Neuron (in vitro differentiated cells): ENCODE data around the gene TMEM72.

Experiments
- H2AFZ ChIP-seq: one replicate; pipeline ENCODE4 v1.6.1; 2013; ENCODE audit warnings: low read depth, mild to moderate bottlenecking, inconsistent platforms, low read length, moderate library complexity
- H3K27me3 ChIP-seq: one replicate; pipeline ENCODE4 v1.6.1; 2013; ENCODE audit warnings: low read length; ENCODE audit not compliant: insufficient read depth
- H3K36me3 ChIP-seq: one replicate; pipeline ENCODE4 v1.6.1; 2013; ENCODE audit warnings: low read length; ENCODE audit not compliant: insufficient read depth
- H3K4me1 ChIP-seq: one replicate; pipeline ENCODE4 v1.6.1; 2013; ENCODE audit warnings: low read length; ENCODE audit not compliant: insufficient read depth
- H3K4me3 ChIP-seq: 2 replicates; pipeline ENCODE4 v1.5.1; 2013; ENCODE audit warnings: mild to moderate bottlenecking, low read length, moderate library complexity
- H3K9me3 ChIP-seq: one replicate; pipeline ENCODE4 v1.6.1; 2013; ENCODE audit warnings: low read length

TMEM72 gene

GRCh38 chr10:44968091-44968490 lies 57.0 kb downstream of the TMEM72 start:
- peaks cover 11% of the 10 kb centered on the region for H3K36me3 ChIP-seq
- H3K9me3 ChIP-seq, result peaks cover 1% of the 10 kb centered on the region
- peaks cover 25% of the 10 kb centered on the region for H3K4me1 ChIP-seq
- no peak overlapping the region for H3K4me3 ChIP-seq
- H3K27me3 ChIP-seq, result no peaks in the 10 kb centered on the region
- no peak overlapping the region for H2AFZ ChIP-seq

- no peak overlapping the region for H2AFZ ChIP-seq
- no peaks in the 10 kb centered on the region for H3K27me3 ChIP-seq
- H3K36me3 ChIP-seq, result peaks cover 11% of the 10 kb centered on the region
- no peak overlapping the region for H3K4me3 ChIP-seq
- peaks cover 1% of the 10 kb centered on the region for H3K9me3 ChIP-seq
- peaks cover 18% of the 10 kb centered on the region for H3K4me1 ChIP-seq
These were observed 57.6 kb downstream of the TMEM72 start for GRCh38 chr10:44968500-44969400.

- Histone ChIP-seq H3K4me1 (peaks cover 13% of the 10 kb centered on the region), H2AFZ (no peak overlapping the region), H3K27me3 (no peaks in the 10 kb centered on the region), H3K9me3 (peaks cover 1% of the 10 kb centered on the region), H3K36me3 (peaks cover 11% of the 10 kb centered on the region), H3K4me3 (no peak overlapping the region)
These were observed 58.7 kb downstream of the TMEM72 start for GRCh38 chr10:44969854-44970253.

GRCh38 chr10:44970812-44971395 lies 59.8 kb downstream of the TMEM72 start:
- H3K27me3 ChIP-seq, result no peaks in the 10 kb centered on the region
- peaks cover 11% of the 10 kb centered on the region for H3K36me3 ChIP-seq
- H3K9me3 ChIP-seq, result peaks cover 1% of the 10 kb centered on the region
- no peak overlapping the region for H3K4me3 ChIP-seq
- H3K4me1 ChIP-seq, result peaks cover 9% of the 10 kb centered on the region
- no peak overlapping the region for H2AFZ ChIP-seq

- no peak overlapping the region for H3K4me3 ChIP-seq
- no peaks in the 10 kb centered on the region for H3K27me3 ChIP-seq
- H3K36me3 ChIP-seq, result peaks cover 11% of the 10 kb centered on the region
- H3K4me1 ChIP-seq, result peaks cover 10% of the 10 kb centered on the region
- no peak overlapping the region for H2AFZ ChIP-seq
- H3K9me3 ChIP-seq, result peaks cover 1% of the 10 kb centered on the region
These were observed 60.3 kb downstream of the TMEM72 start for GRCh38 chr10:44971434-44971833.

- H3K4me3 ChIP-seq, result no peak overlapping the region
- H3K36me3 ChIP-seq, result peaks cover 11% of the 10 kb centered on the region
- peaks cover 1% of the 10 kb centered on the region for H3K9me3 ChIP-seq
- no peaks in the 10 kb centered on the region for H3K27me3 ChIP-seq
- peaks cover 10% of the 10 kb centered on the region for H3K4me1 ChIP-seq
- no peak overlapping the region for H2AFZ ChIP-seq
These were observed 61.0 kb downstream of the TMEM72 start for GRCh38 chr10:44971935-44972757.

GRCh38 chr10:44972874-44973306 lies 61.8 kb downstream of the TMEM72 start:
- Histone ChIP-seq H3K4me1 (peaks cover 11% of the 10 kb centered on the region), H3K27me3 (no peaks in the 10 kb centered on the region), H3K36me3 (peaks cover 11% of the 10 kb centered on the region), H3K9me3 (peaks cover 1% of the 10 kb centered on the region), H3K4me3 (no peak overlapping the region), H2AFZ (no peak overlapping the region)

GRCh38 chr10:44973323-44974081 lies 62.4 kb downstream of the TMEM72 start:
- peaks cover 1% of the 10 kb centered on the region for H3K9me3 ChIP-seq
- H3K27me3 ChIP-seq, result no peaks in the 10 kb centered on the region
- H3K36me3 ChIP-seq, result peaks cover 11% of the 10 kb centered on the region
- no peak overlapping the region for H3K4me3 ChIP-seq
- no peak overlapping the region for H2AFZ ChIP-seq
- peaks cover 17% of the 10 kb centered on the region for H3K4me1 ChIP-seq

GRCh38 chr10:44974082-44974627 lies 63.0 kb downstream of the TMEM72 start:
- Histone ChIP-seq H2AFZ (no peak overlapping the region), H3K27me3 (no peaks in the 10 kb centered on the region), H3K36me3 (peaks cover 11% of the 10 kb centered on the region), H3K9me3 (peaks cover 1% of the 10 kb centered on the region), H3K4me3 (no peak overlapping the region), H3K4me1 (peaks cover 23% of the 10 kb centered on the region)

GRCh38 chr10:44974628-44975430 lies 63.7 kb downstream of the TMEM72 start:
- peaks cover 28% of the 10 kb centered on the region for H3K4me1 ChIP-seq
- no peak overlapping the region for H3K4me3 ChIP-seq
- H2AFZ ChIP-seq, result no peak overlapping the region

GRCh38 chr10:44975431-44976331 lies 64.5 kb downstream of the TMEM72 start:
- H3K36me3 ChIP-seq, result peaks cover 11% of the 10 kb centered on the region
- H2AFZ ChIP-seq, result no peak overlapping the region
- no peaks in the 10 kb centered on the region for H3K9me3 ChIP-seq
- no peaks in the 10 kb centered on the region for H3K27me3 ChIP-seq
- no peak overlapping the region for H3K4me3 ChIP-seq
- H3K4me1 ChIP-seq, result peaks cover 34% of the 10 kb centered on the region

More at GRCh38 chr10:44974628-44975430, 63.7 kb downstream of the TMEM72 start:
- peaks cover 11% of the 10 kb centered on the region for H3K36me3 ChIP-seq
- peaks cover 1% of the 10 kb centered on the region for H3K9me3 ChIP-seq
- no peaks in the 10 kb centered on the region for H3K27me3 ChIP-seq
